HUDEP-2 (cell line): ENCODE data around the gene SCRT2.
"Not testable (repeated sequence)": the region's sequence is repeated elsewhere in the genome, so short reads cannot be mapped to it uniquely, and the experiment has no call there.

Experiments
- DNase-seq, 76 experiments: peaks; one replicate each; lab custom pipeline; 2025; ENCODE audit not compliant: unreplicated experiment in 76 of 76; lab: John Stamatoyannopoulos, UW

Gene SCRT2

DNA sequence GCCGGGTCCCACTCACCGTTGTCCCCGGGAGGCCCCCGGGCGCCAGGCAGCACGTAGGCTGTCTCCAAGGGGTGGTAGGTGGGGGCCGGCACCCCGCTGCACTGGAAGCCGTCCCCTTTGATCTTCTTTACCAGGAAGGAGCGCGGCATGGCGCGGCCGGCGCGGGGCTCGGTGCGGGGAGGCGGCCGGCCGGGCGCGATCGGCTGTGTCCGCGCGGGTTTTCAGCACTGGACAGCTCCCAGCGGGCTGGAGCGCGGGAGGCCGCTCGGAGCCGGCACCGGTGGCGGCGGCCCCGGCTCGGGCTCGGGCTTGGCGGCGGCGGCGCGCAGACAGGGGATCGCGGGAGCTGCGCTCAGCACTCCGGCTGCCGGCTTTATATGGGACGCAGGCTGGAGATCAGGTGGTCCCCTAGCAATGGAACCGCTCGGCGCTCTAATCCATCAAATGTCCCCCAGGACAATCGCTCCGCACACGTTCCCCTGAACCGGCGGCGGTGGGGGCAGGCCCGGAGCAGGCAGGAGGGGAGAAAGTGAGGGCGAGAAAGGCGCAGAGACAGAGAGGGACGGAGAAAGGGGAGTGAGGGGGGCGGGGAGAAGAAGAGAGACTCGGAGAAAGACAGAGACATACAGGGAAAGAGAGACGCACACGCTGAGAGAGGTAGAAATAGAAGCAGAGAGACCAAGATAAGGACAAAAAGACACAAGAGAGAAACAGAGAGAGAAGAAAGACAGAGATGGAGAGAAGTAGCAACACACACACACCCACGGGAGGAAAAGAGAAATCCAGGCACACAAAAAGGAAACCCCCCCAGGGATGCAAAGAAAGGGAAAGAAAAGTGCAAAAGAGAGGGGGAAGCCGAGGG is at the start of gene SCRT2:
Gene SCRT2 (minus strand): TSS at position 350 of the 862 bp plus-strand sequence. CDS start 201 bp downstream, at position 149.
- peak in 53 of 76 experiments; percentile 8 to 75 (median 43) for DNase-seq

DNA sequence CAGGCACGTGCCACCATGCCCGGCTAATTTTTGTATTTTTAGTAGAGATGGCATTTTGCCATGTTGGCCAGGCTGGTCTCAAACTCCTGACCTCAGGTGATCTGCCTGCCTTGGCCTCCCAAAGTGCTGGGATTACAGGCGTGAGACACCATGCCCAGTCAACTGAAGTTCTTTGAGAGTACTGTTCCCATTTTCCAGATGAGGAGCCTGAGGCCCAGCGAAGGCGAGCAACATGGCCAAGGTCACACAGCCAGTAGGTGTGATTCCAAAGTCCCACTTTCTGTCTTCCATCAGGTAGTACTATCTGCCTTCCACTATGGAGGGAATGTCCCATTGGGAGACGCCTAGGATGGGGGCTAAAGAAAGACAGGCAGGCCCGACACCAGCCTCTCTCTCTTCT is 49.2 kb upstream of the SCRT2 start:
- DNase-seq = not testable (repeated sequence)

DNA sequence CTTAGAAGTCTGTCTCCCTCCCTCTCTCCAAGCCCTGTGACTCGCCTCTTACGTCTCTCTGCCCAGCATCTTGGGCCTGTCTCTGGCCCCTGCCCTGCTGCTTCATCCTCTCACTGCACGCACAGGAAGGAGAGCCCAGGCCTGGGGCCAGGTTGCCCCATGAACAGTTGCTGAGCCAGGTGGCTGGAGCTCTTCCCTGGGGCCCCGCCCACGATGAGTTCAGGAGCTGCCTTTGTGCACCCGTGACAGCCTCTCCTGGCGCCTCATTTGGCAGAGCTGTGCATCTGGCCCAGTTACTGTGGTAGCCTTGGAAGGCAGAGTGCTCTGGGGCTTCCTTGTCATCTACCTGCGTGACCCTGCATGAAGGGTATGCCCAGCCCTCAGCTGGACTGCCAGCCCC is 48.2 kb upstream of the SCRT2 start:
- no peak for DNase-seq

DNA sequence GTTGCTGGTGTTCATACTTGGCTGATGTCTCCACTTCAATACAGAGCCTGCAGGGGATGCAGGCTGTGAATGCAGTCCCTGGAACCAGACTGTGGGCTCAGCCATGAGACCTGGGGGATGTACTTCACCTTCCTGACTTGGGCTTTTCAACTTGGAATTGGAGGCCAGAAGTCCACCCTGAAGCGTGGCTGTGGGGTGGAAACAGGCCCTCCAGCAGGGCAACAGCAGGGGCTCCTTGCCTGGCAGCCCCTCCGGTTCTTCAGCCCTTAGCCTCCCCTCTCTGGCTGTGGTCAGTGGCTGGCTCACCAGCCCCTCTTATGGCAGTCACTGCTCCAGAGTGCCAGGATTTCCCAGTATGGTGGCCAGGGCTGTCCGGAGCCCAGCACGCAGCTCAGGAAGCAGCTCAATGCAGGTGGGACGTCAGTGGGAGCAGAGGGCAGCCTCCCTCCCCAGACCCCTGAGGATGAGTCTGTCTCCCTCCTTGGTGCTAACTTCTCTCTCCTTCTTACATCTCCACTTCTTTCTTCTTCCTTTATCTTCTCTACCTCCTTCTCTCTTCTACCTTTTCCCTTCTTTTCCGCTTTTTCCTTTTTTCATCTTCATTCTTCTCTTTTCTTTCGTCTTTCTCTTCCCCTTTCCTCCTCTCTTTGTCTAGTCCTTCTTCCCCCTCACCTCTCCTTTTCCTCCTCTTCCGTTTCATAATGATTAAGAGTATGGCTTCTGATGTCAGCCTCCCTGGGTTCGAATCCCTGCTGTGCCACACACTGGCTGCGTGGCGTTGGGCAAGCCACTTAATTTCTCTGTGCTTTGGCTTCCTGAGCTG is 47.4 kb upstream of the SCRT2 start:
- no peak for DNase-seq

DNA sequence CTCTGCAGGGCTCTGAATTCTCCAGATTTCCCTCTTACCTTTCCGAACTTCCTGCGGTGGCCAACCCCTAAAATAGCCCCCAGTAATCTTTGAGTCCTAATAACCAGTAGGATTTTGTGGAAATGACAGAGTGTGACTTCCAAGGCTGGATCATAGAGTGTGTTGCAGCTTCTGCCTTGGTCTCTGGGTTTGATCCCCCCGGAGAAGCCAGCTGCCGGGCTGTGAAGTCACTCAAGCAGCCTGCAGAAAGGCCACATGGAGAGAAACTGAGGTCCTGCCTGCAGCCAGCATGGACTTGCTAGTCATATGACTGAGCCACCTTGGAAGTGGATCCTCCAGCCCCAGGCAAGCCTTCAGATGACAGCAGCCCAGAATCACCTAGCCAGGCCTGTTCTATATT is 46.3 kb upstream of the SCRT2 start:
- DNase-seq = no peak

DNA sequence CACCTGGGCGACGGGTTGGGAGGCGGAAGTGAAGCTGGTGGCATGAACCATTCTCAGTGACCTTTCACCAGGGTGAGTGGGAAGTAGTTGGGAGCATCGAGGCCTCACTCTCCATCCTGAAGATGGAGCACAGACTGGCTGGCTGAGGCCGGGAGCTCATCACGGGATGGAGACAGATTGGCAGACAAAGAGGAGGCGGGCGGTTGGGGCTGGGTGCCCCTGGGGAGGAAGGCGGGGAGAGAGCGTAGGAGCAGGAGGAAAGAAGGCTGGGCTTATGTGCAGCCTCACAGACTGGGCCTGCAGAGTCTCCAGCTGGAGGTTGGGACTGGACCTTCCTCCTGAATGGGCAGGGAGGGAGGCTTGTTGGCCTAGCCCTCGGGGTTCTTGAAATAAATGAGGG is 44.2 kb upstream of the SCRT2 start:
- no peak for DNase-seq

DNA sequence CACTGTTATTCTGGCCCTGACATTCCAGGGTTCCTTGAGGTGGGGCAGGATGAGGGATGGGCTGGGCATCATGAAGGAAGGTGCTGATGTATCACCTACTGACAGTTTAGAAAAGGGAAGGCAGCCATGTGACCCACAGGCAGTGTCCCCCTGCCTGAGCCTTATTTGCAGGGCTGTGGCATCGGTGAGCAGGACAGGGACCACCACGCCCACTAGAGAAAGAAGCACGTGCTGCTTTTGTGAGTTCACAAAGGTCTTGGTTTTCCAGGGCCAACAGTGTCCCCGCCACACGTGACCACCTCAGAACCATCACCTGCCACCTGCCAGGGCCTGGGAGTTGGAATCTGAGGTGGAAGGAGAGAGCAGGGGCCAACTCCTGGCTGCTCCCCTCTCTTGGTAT is 43.5 kb upstream of the SCRT2 start:
- DNase-seq = no peak

DNA sequence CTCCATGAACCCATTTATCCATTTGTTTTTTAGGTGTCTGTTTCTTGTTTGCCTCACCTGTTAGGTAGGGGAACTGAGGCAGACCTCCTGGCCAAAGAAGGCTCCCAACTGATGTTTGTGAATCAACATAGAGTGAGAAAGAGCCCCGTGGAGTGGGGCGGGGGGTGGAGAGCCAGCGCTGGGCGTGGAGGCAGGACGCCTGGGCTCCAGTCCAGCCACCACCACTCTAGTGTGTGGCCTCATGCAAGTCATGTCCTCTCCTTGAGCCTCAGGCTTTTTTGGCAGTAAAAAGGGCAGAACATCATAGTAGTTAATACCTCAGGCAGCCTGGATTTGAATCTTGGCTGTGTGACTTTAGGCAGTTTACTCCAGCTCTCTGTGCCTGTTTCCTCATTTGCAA is 42.2 kb upstream of the SCRT2 start:
- peak in 5 of 76 experiments; percentile 18 to 62 (median 22) for DNase-seq

DNA sequence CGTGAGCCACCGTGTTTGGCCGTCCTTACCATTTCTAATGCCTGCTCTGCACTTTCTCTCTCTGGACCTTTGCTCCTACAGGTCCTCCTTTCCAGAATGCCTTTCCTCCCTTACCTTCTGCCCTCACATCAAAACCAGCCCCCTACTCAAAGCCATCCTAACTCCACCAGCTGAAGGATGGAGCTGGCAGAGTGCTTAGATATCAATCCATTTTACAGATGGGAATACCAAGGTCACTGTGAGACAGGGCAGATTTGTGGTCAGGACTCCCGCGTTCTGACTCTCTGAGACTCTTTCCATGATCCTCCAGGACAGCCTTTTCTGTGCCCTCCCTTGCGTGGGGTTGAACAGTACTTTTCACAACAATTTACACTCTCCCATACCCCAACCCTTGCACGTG is 41.7 kb upstream of the SCRT2 start:
- DNase-seq = no peak

DNA sequence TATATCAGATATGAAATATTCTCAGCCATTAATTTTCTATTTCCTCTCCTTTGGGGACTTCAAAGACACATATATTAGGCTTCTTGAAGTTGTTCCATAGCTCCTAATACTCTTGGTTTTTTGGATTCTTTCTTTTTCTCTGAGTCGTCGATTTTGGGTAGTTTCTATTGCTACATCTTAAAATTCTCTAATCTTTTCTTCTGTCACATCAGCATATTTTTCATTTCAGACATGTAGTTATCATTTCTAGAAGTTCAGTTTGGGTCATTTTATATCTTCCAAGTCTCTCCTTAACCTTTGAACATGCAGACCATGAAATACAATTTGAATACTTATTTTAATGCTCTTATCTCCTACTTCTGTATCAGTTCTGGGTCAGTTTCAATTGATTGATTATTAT is 38.9 kb upstream of the SCRT2 start:
- no peak for DNase-seq

DNA sequence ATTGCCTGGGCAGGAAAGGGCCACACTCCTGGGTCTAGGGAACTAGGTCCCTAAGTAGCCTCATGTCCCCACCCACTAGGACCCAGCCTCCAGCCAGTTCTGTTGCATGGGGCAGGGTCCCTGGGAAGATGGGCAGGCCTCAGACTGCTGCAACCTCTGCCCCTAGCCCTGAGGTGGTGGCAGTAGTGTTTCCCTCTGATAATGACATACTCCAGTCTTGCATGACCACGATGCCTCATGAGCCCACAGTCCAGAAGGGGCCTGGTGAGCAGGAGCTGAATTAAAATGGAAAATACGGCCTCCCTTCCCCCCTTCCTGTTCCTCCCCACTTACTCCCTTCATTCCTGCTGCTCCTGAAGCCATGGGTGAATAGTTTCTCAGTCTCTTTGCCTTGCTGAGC is 36.0 kb upstream of the SCRT2 start:
- DNase-seq = no peak

DNA sequence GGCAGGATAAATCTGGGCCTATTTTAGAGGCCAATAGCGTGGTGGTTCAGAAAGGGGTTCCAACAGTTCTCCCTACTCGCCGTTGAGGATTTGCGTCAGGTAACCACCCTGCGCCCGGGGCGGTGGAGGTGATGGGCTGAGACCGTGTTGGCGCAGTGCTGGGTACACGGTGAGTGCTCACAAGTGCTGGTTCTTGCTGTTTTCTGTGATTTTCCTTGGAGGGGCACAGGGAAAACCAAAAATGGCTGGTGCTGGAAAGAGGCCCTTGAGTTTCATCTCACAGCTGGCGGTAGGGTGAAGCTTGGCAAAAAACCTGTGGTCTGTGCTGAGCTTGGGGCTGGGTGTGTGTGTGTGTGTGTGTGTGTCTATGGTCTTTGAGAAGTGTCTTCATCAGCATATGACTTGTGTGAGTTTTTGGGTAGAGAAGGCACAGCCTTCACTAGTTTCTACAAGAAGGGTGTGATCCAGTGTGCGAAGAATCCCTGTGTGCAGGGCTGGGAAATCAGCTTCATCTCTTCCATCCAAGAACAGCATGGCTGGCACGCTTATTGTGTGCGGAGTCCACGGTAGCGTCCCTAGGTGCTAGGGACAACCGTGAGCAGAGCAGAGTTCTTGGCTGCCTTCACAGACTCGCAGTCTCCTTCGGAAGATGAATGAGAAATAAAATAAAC is 35.3 kb upstream of the SCRT2 start:
- no peak for DNase-seq

DNA sequence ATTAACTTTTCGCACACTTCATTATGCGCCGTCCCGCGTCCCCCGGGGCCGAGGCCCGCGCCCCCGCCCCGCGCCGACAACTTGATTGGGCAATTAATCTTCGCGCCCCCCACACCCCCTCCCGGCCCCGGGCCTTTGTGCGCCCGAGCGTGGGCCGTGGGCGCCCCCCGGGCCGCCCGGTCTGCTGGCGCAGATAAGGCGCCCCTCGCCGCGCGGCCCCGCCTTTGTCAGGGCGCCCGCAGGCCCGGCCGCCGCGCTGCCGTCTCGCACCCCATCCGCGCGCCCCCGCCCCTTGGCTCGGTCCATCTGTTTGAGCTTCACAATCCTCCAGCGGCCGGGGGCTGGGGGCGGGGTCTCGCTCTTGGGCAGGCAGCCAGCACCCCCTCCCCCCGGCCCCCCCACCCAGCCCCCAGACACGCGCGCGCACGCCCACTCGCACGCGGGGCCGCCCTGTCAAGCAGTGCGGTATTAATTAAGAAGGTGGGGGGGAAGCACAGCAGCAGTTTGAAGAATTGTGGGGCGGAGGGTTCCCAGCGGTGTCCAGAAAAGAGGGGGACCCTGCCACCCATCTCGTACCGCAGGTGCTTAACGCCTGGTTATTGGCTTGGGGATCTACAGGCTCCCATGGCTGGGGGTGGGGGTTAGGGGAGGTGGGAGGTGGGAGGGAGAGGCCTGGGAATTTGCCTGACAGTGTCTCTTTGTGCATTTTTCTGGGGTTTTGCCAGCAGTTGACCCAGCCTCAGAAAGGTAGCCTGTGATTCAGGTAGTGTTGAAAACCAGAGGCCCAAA is 34.6 kb upstream of the SCRT2 start:
- no peak for DNase-seq

DNA sequence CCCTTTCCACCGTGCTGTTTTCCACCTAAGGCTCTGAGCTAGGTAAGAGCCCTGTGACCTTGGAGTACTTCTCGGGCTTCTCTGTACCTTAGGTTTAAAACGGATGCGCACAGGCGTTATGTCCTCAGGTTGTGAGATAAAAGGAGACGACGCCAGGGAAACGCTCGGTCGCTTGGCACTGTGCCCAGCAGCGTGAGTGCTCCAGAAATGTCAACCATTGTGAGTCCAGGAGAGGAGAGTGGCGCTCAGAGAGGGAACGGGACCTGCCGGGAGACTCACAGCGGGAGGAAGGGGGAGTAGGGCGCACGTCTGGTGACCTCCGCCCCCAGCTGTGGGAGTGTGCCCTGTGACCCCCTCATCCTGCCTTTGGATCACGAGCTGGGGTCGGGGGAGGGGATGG is 33.8 kb upstream of the SCRT2 start:
- DNase-seq = peak in 21 of 76 experiments; percentile 2 to 53 (median 20)

DNA sequence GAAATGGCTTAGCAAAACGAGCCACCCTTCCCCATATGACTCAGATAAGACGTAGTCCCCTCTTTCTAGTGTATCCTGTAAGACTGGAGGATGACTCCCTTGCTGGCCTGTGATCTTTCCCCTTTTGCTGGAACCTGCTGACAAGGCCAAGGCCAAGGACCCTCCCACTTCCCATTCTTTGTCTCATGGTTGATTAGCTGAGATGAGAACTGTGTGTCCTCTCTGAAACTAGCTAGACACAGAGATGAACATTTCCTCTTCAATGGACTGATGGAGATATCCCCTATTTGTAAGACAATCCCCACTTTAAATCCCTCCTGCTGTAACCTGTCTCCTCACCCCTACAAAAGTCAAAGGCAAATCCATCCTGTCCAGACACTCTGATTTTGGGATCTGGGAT is 33.4 kb upstream of the SCRT2 start:
- no peak for DNase-seq

DNA sequence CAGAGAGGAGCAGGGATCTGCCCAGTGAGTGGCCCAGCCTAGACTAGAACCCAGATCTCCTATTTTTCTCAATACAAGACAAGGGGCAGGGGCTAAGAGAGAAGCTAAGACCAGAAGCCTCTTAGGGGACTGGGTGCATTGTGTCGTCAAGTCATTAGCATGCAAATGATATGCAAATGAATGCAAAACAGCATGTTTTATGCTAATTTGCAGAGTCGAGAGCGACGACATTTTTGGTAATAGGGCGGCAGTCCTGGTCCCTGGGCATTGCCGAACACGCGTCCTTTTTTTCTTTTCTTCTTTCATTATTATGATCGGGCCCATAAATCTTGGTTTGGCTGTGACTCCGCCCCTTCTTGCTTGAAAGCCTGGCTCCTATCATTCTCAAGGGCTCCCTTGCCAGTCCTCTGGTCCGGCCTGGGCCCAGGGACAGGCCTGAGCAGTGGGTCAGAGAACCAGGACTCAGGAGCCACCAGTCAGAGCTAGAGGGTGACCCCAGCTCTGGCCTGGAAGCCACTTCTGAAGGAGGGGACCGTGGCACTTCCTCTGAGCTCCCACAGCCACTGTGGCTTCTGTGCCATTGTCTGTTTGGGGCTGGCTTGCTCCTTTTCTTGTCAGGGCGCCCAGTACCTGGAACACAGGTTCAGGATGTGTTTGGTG is 32.0 kb upstream of the SCRT2 start:
- no peak for DNase-seq

DNA sequence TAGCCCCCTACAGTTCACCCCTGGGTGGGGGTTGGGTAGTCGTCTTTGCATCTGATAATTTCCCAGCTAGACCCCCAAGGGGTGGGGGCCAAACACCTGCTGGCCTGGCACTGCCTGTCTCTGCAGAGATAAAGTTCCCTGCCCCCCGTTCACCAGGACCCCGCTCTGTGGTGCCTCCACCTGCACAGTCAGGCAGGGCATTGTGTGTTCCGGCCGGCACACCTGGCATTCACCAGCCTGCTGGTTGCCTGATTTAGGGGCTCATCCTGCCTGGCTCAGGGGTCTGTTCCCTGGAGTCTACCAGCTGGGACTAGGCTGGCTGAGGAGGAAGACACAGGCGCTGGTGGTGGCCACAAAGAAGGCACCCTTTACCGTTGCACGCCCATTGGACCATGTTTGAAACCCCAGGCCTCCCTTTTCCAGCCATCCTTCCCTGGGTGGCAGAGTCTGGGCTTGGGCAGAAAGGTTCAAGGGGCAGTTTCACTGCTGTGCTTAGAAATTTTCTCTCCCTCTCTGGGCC is 30.8 kb upstream of the SCRT2 start:
- no peak for DNase-seq

DNA sequence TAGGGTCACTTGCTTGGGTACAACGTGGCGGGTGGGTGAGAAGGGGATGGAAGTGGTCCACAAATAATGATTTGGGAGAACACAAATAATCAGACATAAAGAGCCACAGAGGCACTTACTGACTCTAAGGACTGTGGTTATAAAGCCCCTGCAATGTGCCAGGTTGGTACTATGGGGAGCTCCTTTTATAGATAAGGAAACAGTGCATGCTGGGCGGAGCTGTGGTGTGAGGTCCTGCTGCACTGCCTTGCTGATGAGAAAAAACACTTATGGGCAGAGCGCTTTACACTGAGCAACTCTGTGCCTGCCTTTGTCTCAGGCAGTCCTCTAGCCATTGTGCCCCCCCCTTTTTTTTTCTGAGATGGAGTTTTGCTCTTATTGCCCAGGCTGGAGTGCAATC is 29.1 kb upstream of the SCRT2 start:
- DNase-seq = no peak

DNA sequence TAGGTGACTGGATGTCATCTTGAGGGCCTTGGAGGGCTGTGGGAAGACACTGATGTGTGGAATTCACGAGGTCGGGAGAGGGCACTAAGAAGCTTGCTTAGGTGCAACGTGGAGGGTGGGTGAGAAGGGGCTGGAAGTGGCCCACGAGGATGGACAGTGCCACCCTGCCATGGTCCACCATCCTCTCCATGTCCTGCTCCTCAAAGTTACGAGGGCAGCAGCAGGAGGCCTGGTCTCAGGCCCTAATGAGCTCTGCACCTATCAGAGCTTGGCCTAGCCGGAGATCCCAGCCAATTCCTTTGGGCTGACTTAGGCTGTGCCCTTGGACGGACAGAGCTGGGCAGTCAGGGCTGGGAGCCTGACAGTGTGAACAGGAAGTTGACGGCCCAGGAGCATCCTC is 27.8 kb upstream of the SCRT2 start:
- no peak for DNase-seq

DNA sequence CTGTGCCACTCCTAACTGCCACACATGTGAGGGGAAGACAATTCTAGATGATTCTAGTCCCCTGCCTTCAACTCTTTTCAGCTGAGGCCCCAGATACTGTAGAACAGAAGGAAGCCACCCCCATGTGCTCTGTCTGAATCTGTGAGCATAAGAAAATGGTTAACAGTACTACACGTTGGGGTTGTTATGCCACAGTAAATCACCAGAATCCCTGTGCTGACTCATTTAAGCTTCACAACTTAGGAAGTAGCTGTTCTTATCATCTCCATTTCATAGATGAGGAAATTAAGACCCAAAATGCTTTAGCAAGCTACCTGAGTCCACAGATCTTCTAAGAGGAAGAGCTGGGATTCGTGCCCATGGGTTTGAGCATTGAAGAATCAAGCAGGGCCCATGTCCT is 27.4 kb upstream of the SCRT2 start:
- no peak for DNase-seq
